ENCODE measurements around the gene MEOX1.

The MEOX1 gene

GRCh38 chr17:43679401-43679800 lies 17.7 kb upstream of the MEOX1 start:
- no peak for DNase-seq

GRCh38 chr17:43676471-43676870 lies 14.7 kb upstream of the MEOX1 start:
- DNase-seq: peak; percentile 74

GRCh38 chr17:43674394-43674793 lies 12.7 kb upstream of the MEOX1 start:
- DNase-seq: no peak

GRCh38 chr17:43673516-43674323 lies 12.0 kb upstream of the MEOX1 start:
- peak; percentile 51 for DNase-seq

GRCh38 chr17:43671755-43672519 lies 10.2 kb upstream of the MEOX1 start:
- no peak for DNase-seq

GRCh38 chr17:43671031-43671692 lies 9.4 kb upstream of the MEOX1 start:
- no peak for DNase-seq

GRCh38 chr17:43670645-43671030 lies 8.9 kb upstream of the MEOX1 start:
- DNase-seq: no peak

GRCh38 chr17:43669971-43670644 lies 8.4 kb upstream of the MEOX1 start:
- DNase-seq: no peak

GRCh38 chr17:43667947-43668348 lies 6.2 kb upstream of the MEOX1 start:
- DNase-seq: no peak

- DNase-seq: no peak
Observed at GRCh38 chr17:43667506-43667905, 5.8 kb upstream of the MEOX1 start.

- DNase-seq: no peak
Observed at GRCh38 chr17:43665937-43666236, 4.2 kb upstream of the MEOX1 start.

- DNase-seq: no peak
Observed at GRCh38 chr17:43665084-43665936, 3.6 kb upstream of the MEOX1 start.

GRCh38 chr17:43664096-43664495 lies 2.4 kb upstream of the MEOX1 start:
- DNase-seq: no peak

GRCh38 chr17:43663383-43663782 lies 1.7 kb upstream of the MEOX1 start:
- DNase-seq: no peak

- peak; percentile 66 for DNase-seq
Observed at GRCh38 chr17:43662413-43663141, 855 bp upstream of the MEOX1 start.

GRCh38 chr17:43660816-43661493 lies 767 bp downstream of the MEOX1 start:
- DNase-seq: no peak

GRCh38 chr17:43659823-43660617 lies 1.7 kb downstream of the MEOX1 start:
- DNase-seq: no peak

GRCh38 chr17:43658900-43659299 lies 2.8 kb downstream of the MEOX1 start:
- DNase-seq: no peak

- peak; percentile 80 for DNase-seq
Observed at GRCh38 chr17:43655693-43656255, 5.9 kb downstream of the MEOX1 start.

GRCh38 chr17:43652124-43652480 lies 9.6 kb downstream of the MEOX1 start:
- no peak for DNase-seq

All from MV-4-11 (cell line).